HUES64 (cell line): ENCODE data around the gene BLOC1S5.

Source experiments
- H3K27ac ChIP-seq: 2 replicates; pipeline ENCODE4 v1.7.0; 2013; ENCODE audit warnings: low read depth, low read length, inconsistent platforms
- H3K27me3 ChIP-seq: 2 replicates; pipeline ENCODE4 v1.6.1; 2013; ENCODE audit warnings: mild to moderate bottlenecking, low read length; ENCODE audit not compliant: insufficient read depth
- H3K36me3 ChIP-seq: 2 replicates; pipeline ENCODE4 v1.6.1; 2013; ENCODE audit warnings: mild to moderate bottlenecking, low read length; ENCODE audit not compliant: insufficient read depth
- H3K4me1 ChIP-seq: 2 replicates; pipeline ENCODE4 v1.6.1; 2013; ENCODE audit warnings: mild to moderate bottlenecking, low read length, moderate library complexity; ENCODE audit not compliant: insufficient read depth
- H3K4me3 ChIP-seq: 2 replicates; pipeline ENCODE4 v1.5.1; 2013; ENCODE audit warnings: mild to moderate bottlenecking, low read length, moderate library complexity
- H3K9ac ChIP-seq: 2 replicates; pipeline ENCODE4 v1.6.1; 2013; ENCODE audit warnings: mild to moderate bottlenecking, low read depth, low read length
- H3K9me3 ChIP-seq: 2 replicates; pipeline ENCODE4 v1.6.1; 2013; ENCODE audit warnings: low read depth, low read length; ENCODE audit not compliant: insufficient read depth
- WGBS: fragments of 150-250, 120-280 bp; methylation state at CpG from one replicate; pipeline ENCODE4 v1.1.7; 2013; ENCODE audit warnings: missing lambda C conversion rate; 5-methylcytosine and 5-hydroxymethylcytosine counted together

The BLOC1S5 gene

GRCh38 chr6:8079126-8079525, 14.9 kb upstream of the BLOC1S5 start:
- H3K9me3 ChIP-seq: no peaks in the 10 kb centered on the region
- H3K27ac ChIP-seq: no peak overlapping the region
- H3K36me3 ChIP-seq: peaks cover 57% of the 10 kb centered on the region

GRCh38 chr6:8077991-8078390, 13.8 kb upstream of the BLOC1S5 start:
- Histone ChIP-seq H3K27ac (no peak overlapping the region), H3K36me3 (peaks cover 46% of the 10 kb centered on the region), H3K4me1 (no peaks in the 10 kb centered on the region), H3K4me3 (no peak overlapping the region), H3K9me3 (no peaks in the 10 kb centered on the region), H3K27me3 (no peaks in the 10 kb centered on the region), H3K9ac (no peak overlapping the region)
- WGBS: 96% methylated on average over 2 of the region's 2 CpGs

More at GRCh38 chr6:8079126-8079525, 14.9 kb upstream of the BLOC1S5 start:
- 95% methylated on average over 2 of the region's 2 CpGs for WGBS
- no peaks in the 10 kb centered on the region for H3K27me3 ChIP-seq
- H3K4me1 ChIP-seq: no peaks in the 10 kb centered on the region
- H3K4me3 ChIP-seq: no peak overlapping the region
- H3K9ac ChIP-seq: no peak overlapping the region

- Histone ChIP-seq H3K36me3 (peaks cover 29% of the 10 kb centered on the region), H3K4me1 (no peaks in the 10 kb centered on the region), H3K9me3 (no peaks in the 10 kb centered on the region), H3K9ac (no peak overlapping the region), H3K4me3 (no peak overlapping the region), H3K27ac (no peak overlapping the region), H3K27me3 (no peaks in the 10 kb centered on the region)
- 92% methylated on average over 3 of the region's 3 CpGs for WGBS
Measured at GRCh38 chr6:8075704-8076103, 11.5 kb upstream of the BLOC1S5 start.

DNA sequence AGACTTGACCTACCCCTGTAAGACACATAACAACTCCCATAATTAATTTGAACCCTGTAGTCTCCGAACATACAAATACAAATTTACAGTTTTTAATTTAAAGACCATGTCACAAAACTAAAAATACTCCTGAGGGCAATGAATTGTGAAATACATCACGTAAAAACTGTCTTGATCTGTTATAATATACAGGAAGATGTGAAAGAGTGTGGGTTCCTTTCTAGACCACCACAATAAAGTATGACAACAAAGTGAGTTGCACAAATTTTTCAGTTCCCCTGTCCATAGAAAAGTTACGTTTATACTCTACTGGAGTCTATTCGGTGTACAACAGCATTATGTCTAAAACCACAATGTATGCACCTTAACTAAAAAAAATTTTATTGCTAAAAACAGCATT, 11.0 kb upstream of the BLOC1S5 start:
- Histone ChIP-seq H3K4me3 (no peak overlapping the region), H3K9me3 (no peaks in the 10 kb centered on the region), H3K9ac (no peak overlapping the region), H3K36me3 (peaks cover 24% of the 10 kb centered on the region), H3K4me1 (no peaks in the 10 kb centered on the region), H3K27ac (no peak overlapping the region), H3K27me3 (no peaks in the 10 kb centered on the region)
- WGBS: 90% methylated on average over 3 of the region's 4 CpGs

- Histone ChIP-seq H3K4me1 (no peaks in the 10 kb centered on the region), H3K36me3 (peaks cover 14% of the 10 kb centered on the region; the same call in 1 of the 2 replicates), H3K9ac (no peak overlapping the region), H3K27ac (no peak overlapping the region), H3K27me3 (no peaks in the 10 kb centered on the region), H3K9me3 (no peaks in the 10 kb centered on the region), H3K4me3 (no peak overlapping the region)
- 92% methylated on average over 4 of the region's 4 CpGs for WGBS
Measured at GRCh38 chr6:8074213-8074612, 10.0 kb upstream of the BLOC1S5 start.

- H3K36me3 ChIP-seq: peaks cover 9% of the 10 kb centered on the region; the same call in 1 of the 2 replicates
- WGBS: 84% methylated on average over 3 of the region's 3 CpGs
Measured at GRCh38 chr6:8073758-8074157, 9.6 kb upstream of the BLOC1S5 start.

DNA sequence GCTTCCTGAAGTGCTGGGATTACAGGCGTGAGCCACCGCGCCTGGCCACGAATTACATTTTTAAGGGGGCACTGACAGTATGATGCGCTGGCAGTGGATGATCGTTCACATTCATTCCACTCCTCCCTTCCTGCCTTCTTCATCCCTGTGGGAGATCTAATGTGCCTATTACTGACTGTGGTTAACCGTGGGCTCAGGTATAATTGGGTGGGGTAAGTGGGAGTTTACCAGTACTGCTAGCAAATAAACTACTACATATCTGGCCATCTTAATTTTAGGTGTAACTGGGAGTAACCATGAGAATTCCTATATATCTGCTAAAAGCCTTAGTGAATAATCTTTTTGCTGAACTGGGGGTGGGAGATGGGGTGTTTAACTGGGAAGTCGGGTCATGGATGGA, 6.5 kb upstream of the BLOC1S5 start:
- Histone ChIP-seq H3K4me1 (no peaks in the 10 kb centered on the region), H3K4me3 (no peak overlapping the region), H3K27me3 (no peaks in the 10 kb centered on the region), H3K9me3 (no peaks in the 10 kb centered on the region), H3K9ac (no peak overlapping the region), H3K27ac (no peak overlapping the region), H3K36me3 (no peaks in the 10 kb centered on the region)
- 94% methylated on average over 7 of the region's 8 CpGs for WGBS

More at GRCh38 chr6:8073758-8074157, 9.6 kb upstream of the BLOC1S5 start:
- Histone ChIP-seq H3K9me3 (no peaks in the 10 kb centered on the region), H3K4me1 (no peaks in the 10 kb centered on the region), H3K27ac (no peak overlapping the region), H3K9ac (no peak overlapping the region), H3K27me3 (no peaks in the 10 kb centered on the region), H3K4me3 (no peak overlapping the region)

DNA sequence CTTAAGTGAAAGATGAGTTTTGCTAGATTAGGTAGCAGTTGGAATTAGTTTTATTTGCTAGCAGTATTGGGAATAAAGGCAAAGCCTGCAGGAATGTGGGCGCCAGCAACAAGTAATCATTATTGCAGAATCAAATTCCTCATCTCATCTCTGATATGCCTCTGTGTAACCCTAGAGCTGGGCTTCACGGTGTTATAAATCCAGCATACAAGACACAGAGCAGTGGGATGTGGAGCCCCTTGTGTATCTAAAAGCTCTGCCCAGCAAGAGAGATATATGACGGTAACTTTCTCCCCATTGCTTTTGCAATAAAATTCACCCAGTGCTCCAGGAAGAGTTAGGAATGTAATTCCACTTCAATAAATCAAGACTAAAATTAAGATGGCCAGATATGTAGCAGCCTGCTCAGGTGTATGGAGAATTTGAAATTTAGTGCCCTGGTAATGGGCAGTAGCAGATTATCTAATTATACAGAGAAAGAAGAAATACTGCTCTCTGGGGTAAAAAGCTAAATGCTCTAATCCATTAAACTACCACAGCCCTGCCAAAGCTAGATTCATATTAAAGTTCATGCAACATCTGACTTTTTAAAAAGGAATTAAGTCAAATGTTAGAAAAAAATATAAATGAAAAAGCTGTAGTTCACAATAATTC, 5.6 kb upstream of the BLOC1S5 start:
- Histone ChIP-seq H3K27ac (no peak overlapping the region), H3K4me3 (no peak overlapping the region), H3K36me3 (no peaks in the 10 kb centered on the region), H3K4me1 (peaks cover 7% of the 10 kb centered on the region), H3K27me3 (no peaks in the 10 kb centered on the region), H3K9me3 (no peaks in the 10 kb centered on the region), H3K9ac (no peak overlapping the region)
- WGBS: 92% methylated on average over 3 of the region's 3 CpGs

GRCh38 chr6:8069151-8069550, 5.0 kb upstream of the BLOC1S5 start:
- H3K9ac ChIP-seq: no peak overlapping the region
- H3K27me3 ChIP-seq: no peaks in the 10 kb centered on the region
- no peak overlapping the region for H3K4me3 ChIP-seq
- 78% methylated on average over 4 of the region's 4 CpGs for WGBS
- H3K4me1 ChIP-seq: peaks cover 10% of the 10 kb centered on the region
- no peaks in the 10 kb centered on the region for H3K36me3 ChIP-seq
- no peak overlapping the region for H3K27ac ChIP-seq
- H3K9me3 ChIP-seq: no peaks in the 10 kb centered on the region

GRCh38 chr6:8066108-8066507, 1.9 kb upstream of the BLOC1S5 start:
- H3K4me3 ChIP-seq: no peak overlapping the region
- H3K27me3 ChIP-seq: no peaks in the 10 kb centered on the region
- H3K4me1 ChIP-seq: peaks cover 10% of the 10 kb centered on the region
- no peaks in the 10 kb centered on the region for H3K9me3 ChIP-seq
- WGBS: 94% methylated on average over 4 of the region's 4 CpGs
- H3K27ac ChIP-seq: no peak overlapping the region
- peaks cover 13% of the 10 kb centered on the region for H3K36me3 ChIP-seq
- no peak overlapping the region for H3K9ac ChIP-seq

DNA sequence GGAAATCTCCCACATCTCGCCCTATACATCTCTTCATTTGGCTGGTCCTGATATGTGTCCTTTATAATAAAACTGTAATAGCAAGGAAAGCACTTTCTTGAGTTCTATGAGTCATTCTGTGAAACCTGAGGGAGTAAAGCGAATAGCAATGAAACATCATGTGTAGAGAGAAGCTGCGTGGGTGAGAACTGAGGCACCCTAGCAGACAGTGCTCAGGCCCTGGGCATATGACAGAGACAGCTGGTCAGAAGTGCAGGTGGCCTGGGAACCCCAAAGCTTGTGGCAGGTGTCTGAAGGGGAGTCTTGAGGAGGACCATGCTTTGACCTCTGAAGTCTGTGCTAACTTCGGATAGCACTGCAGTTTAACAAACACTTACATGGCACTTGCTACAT, 1.3 kb upstream of the BLOC1S5 start:
- H3K36me3 ChIP-seq: peaks cover 17% of the 10 kb centered on the region
- no peak overlapping the region for H3K4me3 ChIP-seq
- no peak overlapping the region for H3K9ac ChIP-seq
- H3K4me1 ChIP-seq: peaks cover 10% of the 10 kb centered on the region
- H3K27me3 ChIP-seq: no peaks in the 10 kb centered on the region
- WGBS: 95% methylated on average over 3 of the region's 4 CpGs
- peak overlapping the region; percentile 52; the same call in 1 of the 2 replicates for H3K27ac ChIP-seq
- H3K9me3 ChIP-seq: no peaks in the 10 kb centered on the region
